CD4-positive, alpha-beta T cell treated with Interleukin-15 for 1 hour (primary cell): ENCODE results near the gene ABHD12.
A peak's percentile ranks its signal among the peaks of the same experiment; 100 is the strongest.

Source experiments
- DNase-seq: peaks from one replicate; pipeline ENCODE4 v3.0.0-alpha.2; 2020

Gene ABHD12

DNA sequence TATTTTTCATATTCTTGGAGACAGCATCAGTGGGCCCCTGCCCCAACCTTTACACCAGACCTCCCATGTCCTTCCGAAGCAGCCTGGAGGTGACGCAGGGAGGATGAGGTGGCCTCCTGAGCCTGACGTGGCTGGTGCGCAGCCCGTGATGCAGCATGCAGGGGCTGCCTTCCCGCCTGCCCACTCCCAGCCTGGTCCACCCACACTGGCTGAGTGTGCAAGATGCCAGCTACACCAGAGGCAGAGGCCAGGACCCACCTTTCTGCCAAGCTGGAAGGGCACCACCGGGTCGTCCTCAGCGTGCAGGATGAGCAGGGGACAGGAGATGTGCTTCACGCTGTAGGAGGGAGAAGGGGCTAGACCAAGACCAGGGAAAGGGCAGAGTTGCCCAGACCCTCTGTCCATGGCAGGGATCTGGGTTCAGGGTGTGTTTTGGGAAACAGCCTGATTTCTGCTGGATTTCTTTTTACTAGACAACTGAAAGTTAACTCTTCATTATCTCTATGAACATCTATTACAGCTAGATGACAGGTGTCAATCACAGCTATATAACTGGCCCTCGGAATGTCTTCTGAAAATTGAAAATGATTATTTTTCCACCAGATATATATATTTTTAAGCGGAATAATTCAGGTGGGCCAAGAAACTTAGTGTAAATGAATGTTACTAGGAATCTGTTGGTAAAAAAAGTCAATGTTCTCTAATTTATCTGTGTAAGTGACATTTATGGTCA lies 87.2 kb downstream of the ABHD12 start:
- no peak for DNase-seq

- no peak for DNase-seq
These were observed 88.0 kb downstream of the ABHD12 start for GRCh38 chr20:25302596-25302995.

GRCh38 chr20:25301357-25301920 lies 89.2 kb downstream of the ABHD12 start:
- DNase-seq = no peak

DNA sequence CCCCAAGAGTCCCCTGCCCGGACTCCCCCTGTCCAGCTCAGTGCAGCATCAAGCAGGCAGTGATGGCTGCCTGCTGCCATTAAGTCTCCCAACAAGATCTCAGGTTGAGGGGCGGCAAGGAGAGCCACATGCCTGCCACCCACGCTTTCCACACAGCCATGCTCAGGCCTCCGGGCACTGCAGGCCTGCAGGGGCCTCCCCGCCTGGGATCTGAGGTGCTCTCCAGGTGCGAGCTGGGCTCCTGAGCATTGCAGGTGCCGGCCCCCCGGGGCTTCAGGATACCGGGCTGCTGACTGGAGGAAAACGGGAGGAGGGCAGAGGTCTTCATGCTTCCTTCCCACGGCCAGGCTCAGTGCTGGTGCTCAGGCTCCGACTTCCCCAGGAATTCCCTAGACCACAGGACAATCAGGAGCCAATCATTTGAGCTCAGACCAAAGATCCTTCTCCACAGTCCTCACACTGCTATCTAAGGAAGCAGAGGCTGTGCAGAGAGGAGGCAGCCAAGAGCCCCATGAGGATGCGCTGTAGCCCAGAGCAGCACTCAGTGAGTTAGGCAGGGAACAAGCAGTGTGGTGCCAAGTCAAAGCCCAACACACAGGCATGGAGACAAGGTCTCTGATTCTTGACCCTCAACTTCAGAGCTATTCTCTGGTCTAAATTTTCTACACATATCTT lies 90.0 kb downstream of the ABHD12 start:
- DNase-seq = no peak

DNA sequence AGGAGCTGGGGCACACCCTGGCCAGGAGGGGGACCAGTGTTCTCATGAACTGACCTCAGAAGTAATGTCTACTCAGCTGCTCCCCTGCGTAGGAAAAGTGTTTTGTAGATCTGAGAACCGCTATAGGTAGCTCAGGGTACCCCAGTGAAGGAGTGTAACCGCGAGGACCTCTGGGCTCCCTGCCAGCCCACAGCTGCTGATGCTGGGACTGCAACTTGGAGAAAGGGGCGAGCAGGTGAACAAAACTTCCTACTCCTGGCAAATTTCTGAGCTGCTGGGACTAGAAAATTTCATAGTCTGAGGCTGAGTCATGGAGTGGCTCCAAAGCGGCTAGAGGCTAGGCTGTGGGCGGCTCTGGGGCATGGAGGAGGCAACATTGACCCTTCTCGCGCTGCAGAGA lies 90.8 kb downstream of the ABHD12 start:
- DNase-seq = no peak

- DNase-seq = no peak
These were observed 93.3 kb downstream of the ABHD12 start for GRCh38 chr20:25297141-25297905.

- DNase-seq = no peak
These were observed 94.2 kb downstream of the ABHD12 start for GRCh38 chr20:25296094-25297093.

DNA sequence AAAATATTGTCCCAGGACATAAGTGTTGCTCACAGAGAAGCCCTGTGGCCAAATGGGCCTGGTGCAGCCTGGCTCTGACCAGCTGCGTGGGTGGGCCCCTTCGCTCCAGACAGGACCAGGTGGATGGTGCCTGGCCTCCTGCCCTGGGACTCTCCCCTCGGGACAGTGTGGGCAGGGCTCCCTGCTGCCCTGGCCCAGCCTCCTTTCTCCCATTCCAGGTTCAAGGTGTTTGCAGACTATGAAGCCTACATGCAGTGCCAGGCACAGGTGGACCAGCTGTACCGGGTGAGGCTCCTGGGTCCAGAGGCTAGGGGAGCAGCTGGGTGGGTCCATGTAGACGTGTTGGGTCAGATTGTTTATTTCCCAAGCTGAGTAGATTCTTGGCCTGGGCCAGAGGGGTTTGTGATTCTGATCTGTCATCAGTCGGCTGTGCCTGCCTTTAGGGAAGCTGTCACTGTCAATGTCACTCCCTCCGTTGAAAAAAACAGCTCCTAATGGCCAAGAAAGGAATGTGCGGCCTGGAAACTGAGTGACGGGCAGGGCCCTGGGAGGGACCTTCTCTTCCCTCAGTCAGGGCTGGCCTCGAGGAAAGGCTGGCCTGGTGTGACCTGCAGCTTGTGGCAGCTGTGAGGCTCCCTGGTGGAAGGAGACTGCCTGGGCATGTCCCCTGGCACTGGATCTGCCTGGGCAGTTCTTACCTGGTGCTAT lies 95.1 kb downstream of the ABHD12 start:
- DNase-seq = no peak

- peak; percentile 49 for DNase-seq
These were observed 95.9 kb downstream of the ABHD12 start for GRCh38 chr20:25294459-25295385.

DNA sequence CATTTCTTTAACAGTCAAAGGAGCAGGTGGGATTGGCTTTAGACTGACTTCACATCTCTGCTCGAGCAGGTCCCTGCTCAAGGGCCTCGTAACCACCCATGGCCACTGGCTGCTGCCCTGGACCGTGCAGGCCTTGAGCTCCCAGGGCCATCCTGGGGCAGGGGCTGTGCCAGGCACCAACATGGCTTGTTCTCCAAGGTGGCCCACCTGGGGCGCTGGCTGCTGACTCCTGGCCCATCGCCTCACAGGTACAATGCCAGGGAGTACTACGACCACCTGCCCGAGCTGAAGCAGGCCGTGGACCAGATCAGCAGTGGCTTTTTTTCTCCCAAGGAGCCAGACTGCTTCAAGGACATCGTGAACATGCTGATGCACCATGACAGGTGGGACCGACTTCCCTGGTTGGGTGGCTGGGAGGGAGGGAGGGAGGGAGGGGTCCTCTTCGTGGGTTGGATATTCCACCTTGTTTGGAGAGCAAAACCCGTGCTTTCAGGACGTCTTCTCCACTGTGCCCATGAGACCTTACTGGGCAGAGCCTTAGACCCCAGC lies 96.7 kb downstream of the ABHD12 start:
- DNase-seq = no peak

GRCh38 chr20:25293507-25293906 lies 97.1 kb downstream of the ABHD12 start:
- no peak for DNase-seq

DNA sequence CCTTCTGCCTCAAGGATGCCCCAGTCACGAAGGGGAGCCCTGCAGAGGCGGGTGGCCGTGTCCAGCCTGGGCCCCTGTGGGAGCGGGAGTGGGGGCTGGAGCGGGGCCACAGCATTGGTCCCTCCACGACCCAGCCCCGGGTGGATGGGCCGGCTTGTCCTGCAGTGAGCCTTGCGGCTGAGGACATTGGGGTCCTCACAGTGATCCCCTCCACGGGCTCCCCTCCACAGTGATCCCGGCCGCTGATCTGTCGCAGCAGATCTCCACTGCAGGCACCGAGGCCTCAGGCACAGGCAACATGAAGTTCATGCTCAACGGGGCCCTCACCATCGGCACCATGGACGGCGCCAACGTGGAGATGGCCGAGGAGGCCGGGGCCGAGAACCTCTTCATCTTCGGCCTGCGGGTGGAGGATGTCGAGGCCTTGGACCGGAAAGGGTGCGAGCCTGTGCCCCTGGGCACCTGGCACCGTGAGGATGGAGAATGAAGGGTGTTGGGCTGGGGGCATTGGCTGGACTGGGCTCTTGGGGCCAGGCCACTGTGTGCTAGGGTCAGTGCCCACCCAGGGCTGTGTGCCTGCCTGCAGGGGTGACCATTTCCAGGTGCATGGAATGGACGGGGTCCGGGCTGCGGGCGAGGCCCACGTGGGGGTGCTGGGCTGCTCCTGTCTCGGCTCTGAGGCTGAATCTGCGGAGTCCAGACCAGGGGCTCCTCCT lies 98.3 kb downstream of the ABHD12 start:
- DNase-seq = no peak

- no peak for DNase-seq
These were observed 99.1 kb downstream of the ABHD12 start for GRCh38 chr20:25291432-25292133.

DNA sequence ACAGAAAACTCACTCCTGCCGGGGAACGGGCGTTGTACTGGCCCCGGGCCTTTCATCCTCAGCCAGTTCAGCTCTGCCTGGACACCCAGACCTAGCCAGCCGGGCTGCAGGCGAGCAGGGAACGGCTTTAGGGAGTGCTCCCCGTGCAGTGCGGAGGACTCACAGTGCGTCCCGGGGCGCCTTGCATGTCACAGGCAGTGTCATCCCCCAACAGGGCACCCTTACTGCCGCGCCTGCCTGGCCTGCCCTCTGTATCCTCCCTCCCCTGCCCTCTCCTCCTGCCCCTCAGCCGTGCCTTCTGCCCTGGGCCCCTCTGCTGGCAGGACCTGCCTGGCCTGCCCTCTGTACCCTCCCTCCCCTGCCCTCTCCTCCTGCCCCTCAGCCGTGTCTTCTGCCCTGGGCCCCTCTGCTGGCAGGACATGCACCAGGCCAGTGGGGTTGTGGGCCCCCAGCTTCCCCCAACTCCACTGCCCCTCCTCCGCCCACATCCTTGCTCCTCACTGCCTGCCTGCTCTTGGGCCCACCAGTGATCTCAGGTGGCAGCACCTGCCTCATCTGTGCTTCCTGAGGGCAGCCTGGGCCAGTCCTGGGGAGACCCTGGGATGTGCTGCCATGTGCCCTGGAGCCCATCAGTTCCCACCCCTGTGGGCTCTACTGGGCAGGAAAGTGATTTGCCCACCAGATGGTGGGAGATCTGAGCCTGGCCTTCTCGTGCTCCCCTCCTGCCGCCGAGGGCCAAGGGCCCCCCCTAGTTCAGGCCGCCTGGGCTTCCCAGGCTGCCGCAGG lies 99.8 kb downstream of the ABHD12 start:
- no peak for DNase-seq

GRCh38 chr20:25289886-25290597 lies 100.6 kb downstream of the ABHD12 start:
- DNase-seq = no peak

DNA sequence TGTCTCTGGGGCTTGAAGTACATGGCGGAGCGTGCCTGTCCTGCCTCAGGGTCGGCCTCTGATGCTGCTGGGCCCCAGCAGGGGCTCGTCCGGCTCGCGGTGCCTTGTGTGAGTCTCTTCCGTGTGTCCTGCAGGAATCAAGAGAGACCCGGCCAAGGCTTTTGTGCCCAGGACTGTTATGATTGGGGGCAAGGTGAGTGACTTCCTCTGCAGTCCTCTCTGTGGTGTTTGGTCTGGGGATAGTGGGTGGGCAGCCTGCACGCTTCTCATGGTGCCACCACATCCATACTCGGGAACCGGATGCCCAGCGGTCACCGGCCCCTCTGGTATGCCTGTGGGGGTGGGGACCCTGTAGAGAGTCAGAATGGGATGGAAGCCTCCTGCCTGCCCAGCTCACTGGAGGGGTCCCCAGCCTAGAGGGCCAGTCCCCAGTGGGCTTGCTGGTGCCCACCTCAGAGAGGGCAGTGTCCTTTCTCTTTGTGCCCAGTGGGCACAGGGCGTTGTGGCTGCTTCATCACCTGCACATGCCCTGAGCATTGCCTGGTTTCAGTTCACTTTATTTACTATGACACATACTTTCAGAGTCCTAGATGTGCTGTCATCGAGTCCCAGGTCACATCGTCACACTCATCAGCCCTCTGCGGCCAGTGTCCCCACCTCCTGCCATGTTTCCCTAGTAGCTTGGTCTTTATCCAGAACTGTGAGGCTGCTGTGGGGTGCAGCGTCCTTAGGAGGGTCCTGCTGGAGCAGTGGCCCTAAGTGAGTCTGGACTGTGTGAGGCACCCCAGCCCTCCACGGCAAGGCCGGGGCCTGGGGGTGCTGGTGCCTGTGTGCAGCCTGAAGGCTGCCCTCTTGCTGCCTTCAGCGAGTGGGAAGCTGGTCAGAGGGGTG lies 102.1 kb downstream of the ABHD12 start:
- no peak for DNase-seq
